Cortex of kidney (tissue), 1 donor: Measurements from ENCODE around the gene TSPAN9.

Experiments used
- DNase-seq: peaks from one replicate; lab custom pipeline; 2025; lab: John Stamatoyannopoulos, UW

TSPAN9 gene

DNA sequence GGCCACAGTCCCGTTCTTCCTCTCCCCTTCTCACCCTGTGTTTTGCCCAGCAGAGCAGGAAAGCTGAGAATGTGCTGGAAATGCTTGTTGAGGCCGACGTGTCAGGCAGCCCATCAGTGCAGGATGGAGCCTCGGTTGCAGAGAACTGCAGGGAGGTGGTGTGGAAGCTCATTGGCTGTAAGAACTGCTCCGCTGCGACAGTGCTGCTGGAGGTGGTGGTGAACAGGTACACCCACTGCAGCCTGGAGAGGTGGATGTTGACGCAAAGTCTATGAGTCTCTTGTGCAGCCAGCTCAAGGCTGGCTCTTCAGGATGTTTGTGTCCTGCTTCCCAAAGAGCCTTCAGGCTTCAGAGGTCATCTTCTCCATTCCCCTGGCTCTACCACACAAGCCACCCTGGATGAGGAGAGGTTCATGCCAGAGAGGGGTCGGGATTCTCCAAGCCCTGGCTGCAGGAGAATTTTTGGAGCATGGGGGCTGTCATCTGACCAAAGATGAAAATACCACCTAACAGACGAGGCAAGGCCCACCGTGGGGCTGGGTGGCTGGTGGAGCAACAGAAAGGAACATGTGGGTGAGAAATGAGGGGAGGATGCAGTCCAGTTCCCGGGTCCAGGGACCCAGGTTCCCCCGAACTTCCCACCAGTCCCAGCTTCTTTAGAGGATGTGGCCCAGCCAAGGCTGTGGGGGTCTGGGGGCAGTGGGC is 239.7 kb downstream of the TSPAN9 start:
- DNase-seq: no peak

GRCh38 chr12:3317481-3317815 is 240.3 kb downstream of the TSPAN9 start:
- no peak for DNase-seq

GRCh38 chr12:3317841-3318501 is 240.8 kb downstream of the TSPAN9 start:
- no peak for DNase-seq

DNA sequence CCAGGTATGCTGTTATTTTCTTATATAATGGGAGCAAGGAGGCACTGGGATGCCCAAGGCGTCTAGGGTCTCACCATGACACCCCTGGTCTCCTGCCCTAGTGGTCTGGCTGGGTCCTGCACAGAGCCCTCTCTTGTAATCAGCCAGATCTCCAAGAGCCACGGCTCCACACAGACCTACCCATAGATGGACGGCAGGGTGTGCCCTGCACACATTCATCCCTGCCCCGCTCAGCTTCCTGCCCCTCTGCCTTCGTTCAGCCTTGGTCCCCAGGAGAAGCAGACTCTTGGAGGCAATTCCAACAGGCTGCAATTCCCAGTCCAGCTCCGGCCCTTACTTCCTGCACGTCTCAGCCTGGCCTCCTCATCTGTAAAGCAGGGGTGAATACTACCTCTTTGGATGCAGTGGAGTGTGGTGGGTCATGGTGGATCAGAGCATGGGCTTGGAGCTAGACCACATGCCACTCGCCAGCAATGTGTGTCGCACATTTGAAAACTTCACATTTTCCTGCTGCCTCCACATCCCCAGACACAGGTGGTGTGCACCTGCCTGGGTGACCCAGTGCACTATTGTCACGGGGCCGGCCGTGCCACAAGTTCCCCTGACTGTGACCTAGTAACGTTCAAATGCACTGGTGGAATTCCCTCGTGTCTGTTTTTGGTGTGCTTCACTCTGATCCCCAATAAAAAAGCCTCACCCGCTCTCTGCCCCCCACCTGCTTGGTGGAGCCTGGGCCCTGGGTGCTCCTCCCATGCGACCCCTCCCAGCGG is 242.7 kb downstream of the TSPAN9 start:
- no peak for DNase-seq

- DNase-seq: no peak
These were observed 243.8 kb downstream of the TSPAN9 start for GRCh38 chr12:3320881-3321509.

DNA sequence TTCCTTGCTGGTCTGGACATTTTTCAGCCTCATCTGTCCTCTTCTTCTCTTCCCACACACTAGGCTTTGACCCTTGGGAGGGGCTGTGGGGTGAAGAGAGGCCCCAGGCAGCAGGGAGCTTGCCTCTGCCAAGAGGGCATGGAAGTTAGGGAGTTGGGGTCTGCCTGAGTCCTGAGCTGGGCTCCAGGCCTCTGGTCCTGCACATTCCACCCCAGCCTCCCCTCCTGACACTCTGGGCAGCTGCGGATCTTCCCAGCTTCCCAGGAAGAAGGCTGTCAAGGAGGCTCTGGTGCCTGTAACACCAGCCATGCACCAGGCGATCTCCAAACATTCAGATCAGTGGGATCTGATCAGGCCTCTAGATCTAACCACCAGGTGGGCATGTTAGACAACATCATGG is 244.7 kb downstream of the TSPAN9 start:
- no peak for DNase-seq

GRCh38 chr12:3323002-3323685 is 246.0 kb downstream of the TSPAN9 start:
- DNase-seq: no peak

GRCh38 chr12:3325736-3326135 is 248.6 kb downstream of the TSPAN9 start:
- no peak for DNase-seq

DNA sequence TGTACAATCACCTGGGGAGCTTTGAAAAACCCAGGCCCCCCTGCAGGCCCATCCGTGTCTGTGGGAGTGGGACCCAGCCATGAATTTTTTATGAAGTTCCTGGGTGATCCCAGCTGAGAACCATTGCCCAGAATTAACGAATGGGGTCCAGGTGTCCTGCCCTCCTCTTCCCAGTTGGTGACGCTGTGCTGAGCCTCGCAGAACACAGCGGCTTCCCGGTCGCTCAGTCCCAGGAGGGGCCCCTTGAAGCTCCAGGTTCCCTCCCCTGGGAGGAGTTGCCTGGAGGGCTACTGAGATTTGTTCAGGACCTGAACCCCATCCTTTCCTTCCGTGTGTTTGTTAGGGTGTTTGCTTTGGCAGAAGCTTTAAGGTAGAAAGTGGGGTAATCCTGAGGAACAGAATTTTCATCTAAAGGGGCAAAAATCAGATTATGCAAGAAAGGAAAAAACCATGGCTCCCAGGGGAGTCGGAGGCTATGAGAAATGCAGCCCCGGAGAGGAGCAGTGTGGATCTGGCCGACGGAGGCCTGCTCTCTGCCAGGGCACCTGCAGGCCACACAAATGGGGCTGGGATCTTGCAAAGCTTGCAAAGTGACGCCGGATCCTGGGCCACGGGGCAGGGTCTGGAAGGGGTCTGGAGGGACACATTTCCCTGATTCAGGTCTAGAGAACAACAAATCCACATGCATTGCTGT is 249.1 kb downstream of the TSPAN9 start:
- no peak for DNase-seq

- no peak for DNase-seq
These were observed 249.9 kb downstream of the TSPAN9 start for GRCh38 chr12:3326850-3327780.

GRCh38 chr12:3328081-3328480 is 250.9 kb downstream of the TSPAN9 start:
- DNase-seq: no peak

DNA sequence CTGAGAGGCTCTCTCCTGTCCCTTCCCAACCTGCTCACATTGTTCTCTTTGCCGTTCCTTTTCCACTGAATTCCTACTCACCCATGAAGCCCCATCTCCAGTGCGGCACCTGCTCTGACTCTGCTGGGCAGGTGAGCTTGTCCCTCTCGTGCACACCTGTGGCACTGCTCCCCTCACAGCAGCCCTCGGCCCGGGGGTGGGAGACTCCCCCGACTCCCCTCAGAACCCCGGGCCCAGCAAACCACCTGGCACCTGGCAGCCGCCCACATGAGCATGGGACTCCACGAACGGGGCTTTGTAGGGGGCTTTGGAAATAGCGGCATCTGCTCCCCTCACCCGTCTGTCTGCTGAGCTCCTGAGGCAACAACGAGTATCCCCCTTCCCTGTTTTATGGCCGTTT is 251.4 kb downstream of the TSPAN9 start:
- no peak for DNase-seq

DNA sequence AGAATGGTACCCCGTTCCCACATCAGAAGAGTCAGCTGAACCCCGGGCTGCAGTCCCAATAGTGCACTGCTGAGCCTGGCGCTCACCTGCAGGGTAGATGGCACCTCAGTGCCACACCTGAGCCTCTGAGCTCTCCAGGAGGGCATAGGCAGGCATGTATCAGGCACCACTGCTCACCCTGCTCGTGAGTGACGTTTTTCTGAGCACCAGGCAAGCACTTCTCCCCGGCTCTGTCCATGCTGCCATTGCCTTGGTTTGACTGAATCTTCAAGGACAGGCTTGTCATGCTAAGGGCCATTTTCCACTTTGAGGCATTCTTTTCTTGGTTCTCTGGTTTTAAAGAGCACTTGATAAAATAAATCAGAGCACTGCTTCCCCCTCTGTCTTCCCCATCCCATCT is 252.2 kb downstream of the TSPAN9 start:
- DNase-seq: no peak

DNA sequence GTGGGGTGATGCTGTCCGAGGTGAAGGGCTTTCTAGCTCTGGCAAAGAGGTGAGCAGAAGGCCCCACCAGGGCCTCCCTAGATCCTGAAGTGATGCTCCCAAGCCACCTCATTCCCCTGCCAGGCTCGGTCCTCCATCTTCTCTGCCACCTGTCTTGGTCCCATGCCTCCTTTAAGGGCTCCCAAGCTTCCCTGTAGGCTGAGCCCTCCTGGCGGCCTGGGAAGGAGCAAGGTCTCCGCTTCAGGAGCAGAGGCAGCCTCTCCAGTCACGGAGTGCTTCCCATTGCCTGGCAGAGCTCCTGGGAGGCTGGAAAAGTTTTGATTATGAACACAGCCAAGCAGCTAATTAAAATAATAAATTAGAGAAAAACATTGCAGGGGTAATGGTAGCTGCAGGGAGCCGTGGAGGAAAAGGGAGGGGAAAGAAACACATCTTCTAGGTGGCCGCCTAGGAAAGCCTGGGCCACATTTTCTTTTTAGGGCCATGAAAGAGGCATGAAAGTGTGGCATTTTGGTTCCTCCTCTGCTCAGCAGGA is 253.9 kb downstream of the TSPAN9 start:
- DNase-seq: no peak

DNA sequence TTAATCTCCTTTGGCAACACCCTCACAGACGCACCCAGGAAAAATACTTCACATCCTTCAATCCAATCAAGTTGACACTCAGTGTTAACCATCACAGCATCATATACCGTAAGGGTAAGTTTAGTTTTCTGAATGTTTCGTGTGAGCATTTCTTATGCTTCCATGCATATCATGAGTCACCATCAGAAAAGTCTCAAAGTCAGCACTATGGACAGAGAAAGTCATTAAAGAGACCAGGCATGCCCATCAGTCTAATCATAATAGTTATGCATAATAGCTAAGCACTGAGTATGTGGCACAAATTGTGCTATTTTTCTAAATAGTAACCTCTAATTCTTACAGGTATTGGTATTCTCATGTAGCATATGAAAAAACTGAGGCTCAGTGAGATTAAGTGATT is 255.0 kb downstream of the TSPAN9 start:
- DNase-seq: no peak

GRCh38 chr12:3333583-3333982 is 256.4 kb downstream of the TSPAN9 start:
- DNase-seq: no peak

DNA sequence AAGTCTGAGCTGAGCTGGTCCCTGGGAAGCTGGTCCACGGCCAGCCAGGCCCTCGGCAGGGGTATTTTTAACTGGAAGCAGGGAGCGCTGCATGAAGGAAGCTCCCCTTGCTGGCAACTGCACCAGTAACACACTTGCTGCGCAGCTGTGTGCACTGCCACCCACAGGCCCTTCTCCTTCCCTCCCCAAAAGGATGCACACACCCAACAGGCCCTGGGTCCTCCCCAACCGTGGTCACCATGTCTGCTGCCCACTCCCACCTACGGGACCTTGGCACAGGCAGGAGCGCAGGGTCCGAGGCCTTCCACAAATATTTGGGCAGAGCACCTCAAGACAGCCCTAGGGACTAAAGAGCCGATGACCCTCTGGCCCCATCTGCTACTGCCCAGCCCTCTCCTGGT is 256.8 kb downstream of the TSPAN9 start:
- DNase-seq: no peak

- no peak for DNase-seq
These were observed 257.9 kb downstream of the TSPAN9 start for GRCh38 chr12:3335078-3335487.
